Measurements from ENCODE around the gene ARHGEF28.

DNA sequence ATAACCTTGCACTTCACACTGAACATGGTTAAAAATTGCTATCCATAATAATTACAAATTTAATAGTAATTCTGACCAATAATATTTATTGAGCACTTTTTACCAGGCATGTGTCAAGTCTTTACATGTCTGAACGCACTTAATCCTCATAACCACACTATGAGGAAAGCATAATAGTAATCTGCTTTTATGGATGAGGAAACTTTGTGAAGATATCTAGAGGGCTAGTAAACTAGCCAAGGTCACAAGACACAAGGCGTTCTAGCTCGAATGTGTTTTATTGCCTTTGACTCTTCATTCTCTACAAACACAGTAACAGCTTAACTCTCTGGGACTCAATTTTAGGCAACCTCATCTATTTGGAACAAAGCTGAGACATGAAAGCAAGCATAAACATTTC, 205.1 kb downstream of the ARHGEF28 start:
- TF ChIP-seq, protein P1, sequence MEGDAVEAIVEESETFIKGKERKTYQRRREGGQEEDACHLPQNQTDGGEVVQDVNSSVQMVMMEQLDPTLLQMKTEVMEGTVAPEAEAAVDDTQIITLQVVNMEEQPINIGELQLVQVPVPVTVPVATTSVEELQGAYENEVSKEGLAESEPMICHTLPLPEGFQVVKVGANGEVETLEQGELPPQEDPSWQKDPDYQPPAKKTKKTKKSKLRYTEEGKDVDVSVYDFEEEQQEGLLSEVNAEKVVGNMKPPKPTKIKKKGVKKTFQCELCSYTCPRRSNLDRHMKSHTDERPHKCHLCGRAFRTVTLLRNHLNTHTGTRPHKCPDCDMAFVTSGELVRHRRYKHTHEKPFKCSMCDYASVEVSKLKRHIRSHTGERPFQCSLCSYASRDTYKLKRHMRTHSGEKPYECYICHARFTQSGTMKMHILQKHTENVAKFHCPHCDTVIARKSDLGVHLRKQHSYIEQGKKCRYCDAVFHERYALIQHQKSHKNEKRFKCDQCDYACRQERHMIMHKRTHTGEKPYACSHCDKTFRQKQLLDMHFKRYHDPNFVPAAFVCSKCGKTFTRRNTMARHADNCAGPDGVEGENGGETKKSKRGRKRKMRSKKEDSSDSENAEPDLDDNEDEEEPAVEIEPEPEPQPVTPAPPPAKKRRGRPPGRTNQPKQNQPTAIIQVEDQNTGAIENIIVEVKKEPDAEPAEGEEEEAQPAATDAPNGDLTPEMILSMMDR (IDR thresholded peaks at IDR 0.05) = no peak
- TF ChIP-seq POLR2A (IDR thresholded peaks at IDR 0.05) = no peak

All from right lobe of liver (tissue), 4 donors.